ENCODE results near the gene FAT2. TPM values are rescaled to one million over a fixed set of nuclear protein-coding genes. Genes with fewer than 3 reads are reported as not detected.

Gene FAT2
- total RNA-seq, 1 donor from 2014 or later, result under 0.01 TPM

DNA sequence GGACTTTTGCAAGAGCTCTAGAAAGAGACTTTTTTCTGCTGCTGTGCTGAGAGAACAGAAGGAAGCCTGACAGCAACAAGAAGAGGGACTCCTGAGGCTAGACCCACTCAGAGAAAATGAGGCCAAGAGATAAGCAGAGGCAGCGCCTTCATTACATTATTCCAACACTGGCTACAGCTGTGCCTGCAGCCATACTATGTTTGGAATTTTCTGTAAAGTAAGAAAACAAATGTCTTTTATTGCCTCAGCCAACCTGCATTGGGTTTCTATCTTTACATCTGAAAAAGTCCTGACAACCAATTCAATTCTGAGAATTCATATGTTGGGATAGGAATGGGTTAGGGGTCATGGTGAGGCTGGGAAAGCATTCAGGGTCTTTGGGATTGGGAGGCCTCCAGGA is 33.7 kb downstream of the FAT2 start:
- no peak for DNase-seq (ENCODE audit: low read depth, low spot score)

GRCh38 chr5:151556806-151557205 is 34.3 kb downstream of the FAT2 start:
- DNase-seq (ENCODE audit: low read depth, low spot score), result no peak

DNA sequence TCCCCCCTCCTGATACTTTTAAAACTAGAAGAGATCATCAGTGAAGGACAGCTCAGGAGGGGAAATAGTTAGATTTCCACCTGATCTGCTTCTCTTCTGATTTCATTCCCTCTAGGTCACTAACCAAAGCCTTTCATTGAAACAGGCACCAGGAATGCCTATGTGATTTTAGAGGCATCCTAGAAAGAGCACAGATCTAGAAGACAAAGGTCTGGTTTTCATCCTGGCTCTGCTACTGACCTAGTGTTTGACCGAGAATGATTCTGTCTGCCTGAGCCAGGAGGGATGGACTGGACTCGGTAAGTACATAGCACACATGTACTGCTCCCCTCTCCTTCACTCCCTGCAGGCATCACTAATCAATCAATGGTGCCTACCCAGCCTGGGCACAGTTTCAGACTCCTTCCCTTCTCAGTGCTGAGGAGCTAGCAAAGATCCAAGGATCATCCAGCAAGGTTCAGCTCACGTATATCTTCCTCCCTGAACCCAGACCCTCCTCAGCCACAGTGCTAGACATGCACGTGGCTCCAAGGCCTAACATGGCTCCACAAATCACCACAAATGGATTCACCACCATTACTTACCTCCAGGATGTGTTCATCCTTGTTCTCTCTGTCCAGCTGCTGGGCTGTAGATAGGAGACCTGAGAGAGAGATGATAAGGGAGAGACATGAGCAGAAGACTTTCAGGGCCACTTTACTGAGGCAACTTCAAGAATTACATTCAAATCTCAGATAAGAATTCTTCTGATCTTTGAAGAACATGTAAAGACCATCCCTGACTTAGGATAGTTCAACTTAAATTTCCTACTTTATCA is 35.2 kb downstream of the FAT2 start:
- no peak for DNase-seq (ENCODE audit: low read depth, low spot score)

DNA sequence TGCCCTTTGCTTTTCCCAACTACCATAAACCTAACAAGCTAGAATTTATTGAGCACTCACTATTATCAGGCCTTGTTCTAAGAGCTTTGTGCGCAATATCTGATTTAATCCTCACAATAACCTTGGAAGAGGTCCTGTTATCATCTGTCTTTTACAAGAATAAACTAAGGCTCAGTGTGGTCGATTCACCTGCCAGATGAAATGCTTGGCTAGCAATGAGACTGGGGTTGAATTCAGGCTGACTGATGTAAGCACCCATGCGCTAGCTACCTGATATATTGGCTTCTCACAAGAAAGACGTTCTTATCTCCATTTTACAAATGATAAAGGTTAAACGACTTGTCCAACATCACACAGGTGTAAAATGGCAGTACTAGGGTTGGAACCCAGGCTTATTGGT is 37.4 kb downstream of the FAT2 start:
- no peak for DNase-seq (ENCODE audit: low read depth, low spot score)

DNA sequence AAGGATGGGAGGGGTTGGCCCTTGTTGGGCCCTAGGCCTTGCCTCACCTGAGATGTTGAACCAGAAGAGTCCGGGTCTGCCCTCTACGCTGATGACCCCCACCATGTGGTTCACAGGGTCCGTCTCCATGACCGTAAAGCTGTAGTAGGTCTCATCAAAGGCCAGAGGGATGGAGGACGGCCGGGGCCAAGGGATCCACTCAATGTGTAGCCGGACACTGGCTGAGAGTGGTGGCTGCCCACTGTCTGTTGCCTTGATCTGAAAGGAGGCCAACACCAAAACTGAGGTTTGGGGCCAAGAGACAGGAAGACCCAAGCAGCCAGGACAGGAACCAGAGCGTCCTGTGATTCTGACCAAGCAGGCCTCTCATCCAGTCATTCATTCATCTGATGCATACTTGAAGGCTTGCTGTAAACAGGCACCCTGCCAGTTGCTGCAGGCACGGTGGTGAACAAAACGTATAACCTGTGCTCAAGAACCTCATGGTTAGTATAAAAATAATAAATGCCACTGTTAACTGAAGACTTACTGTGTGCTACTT is 37.9 kb downstream of the FAT2 start:
- no peak for DNase-seq (ENCODE audit: low read depth, low spot score)

DNA sequence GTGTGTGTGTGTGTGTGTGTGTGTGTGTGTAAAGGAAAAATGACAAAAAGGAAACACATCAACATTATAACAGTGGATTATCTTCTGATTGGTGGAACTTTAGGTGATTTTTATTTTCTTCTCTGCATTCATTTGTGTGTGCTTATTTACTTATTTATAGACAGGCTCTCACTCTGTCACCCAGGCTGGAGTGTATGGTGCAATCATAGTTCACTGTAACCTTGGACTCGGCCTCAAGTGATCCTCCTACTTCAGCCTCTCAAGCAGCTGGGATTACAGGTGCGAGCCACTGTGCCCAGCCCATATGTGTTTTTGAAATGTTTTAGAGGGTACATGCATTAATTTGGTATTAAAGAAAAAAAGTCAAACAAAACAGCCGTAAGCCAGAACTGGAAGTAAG is 39.1 kb downstream of the FAT2 start:
- no peak for DNase-seq (ENCODE audit: low read depth, low spot score)

GRCh38 chr5:151550146-151550545 is 41.0 kb downstream of the FAT2 start:
- no peak for DNase-seq (ENCODE audit: low read depth, low spot score)

GRCh38 chr5:151549713-151550112 is 41.4 kb downstream of the FAT2 start:
- no peak for DNase-seq (ENCODE audit: low read depth, low spot score)

DNA sequence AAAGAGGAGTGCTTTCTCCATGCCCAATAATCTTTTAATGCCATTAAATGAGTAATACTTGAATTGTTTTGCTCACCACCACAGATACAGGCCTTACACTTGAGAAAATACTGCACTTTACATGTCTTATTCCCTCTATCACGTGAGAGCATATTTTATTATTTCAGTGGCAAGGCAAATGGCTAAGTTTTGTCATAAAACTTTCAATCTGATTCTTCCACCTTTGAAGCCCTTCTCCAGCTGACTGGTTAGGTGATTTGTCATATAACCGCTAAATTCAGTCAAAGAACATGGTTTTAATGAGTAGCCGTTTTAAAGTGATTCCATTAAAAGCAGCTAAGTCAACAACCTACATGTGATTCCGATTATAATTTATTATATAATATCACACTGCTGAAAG is 43.8 kb downstream of the FAT2 start:
- DNase-seq (ENCODE audit: low read depth, low spot score), result no peak

DNA sequence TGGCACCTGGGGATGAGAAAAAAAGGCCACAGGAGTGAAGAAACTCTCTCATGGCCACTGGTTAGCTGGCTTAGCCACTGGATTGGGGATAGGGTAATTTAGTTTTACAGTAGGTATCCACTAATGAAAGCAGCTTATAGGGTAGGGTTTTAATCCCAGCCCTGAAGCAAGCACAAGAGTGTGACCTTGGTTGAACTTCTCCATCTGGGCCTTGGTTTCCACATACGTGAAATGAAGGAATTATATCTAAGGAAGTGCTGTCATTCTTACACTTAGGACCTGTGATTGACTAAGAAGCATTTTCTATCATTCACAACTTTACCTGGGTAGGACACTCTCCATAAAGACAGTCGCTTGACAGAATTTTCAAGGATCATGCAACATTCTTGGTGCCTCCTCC is 49.6 kb downstream of the FAT2 start:
- DNase-seq (ENCODE audit: low read depth, low spot score), result no peak

Other genes with a start within 250 kb of the FAT2 start
- not detected in 2 replicates for gene SLC36A2, start 243.8 kb downstream of the FAT2 start, total RNA-seq
- 3.2 and 6.1 TPM in 2 replicates for gene SLC36A1, start 143.7 kb downstream of the FAT2 start, total RNA-seq
- gene SPARC, start 95.6 kb upstream of the FAT2 start, total RNA-seq, result 1,269 and 1,423 TPM in 2 replicates
- gene ATOX1, start 167.3 kb upstream of the FAT2 start, total RNA-seq, result 63.6 and 68.7 TPM in 2 replicates
- gene G3BP1, start 180.6 kb upstream of the FAT2 start, total RNA-seq, result 289 and 494 TPM in 2 replicates